ENCODE data around the gene TLL2. TPM values are rescaled to one million over a fixed set of nuclear protein-coding genes. Genes with fewer than 3 reads are reported as not detected.

The TLL2 gene
- total RNA-seq, 4 donors from 2014 or later = 0.13 to 2.4 (median 1.8) TPM

DNA sequence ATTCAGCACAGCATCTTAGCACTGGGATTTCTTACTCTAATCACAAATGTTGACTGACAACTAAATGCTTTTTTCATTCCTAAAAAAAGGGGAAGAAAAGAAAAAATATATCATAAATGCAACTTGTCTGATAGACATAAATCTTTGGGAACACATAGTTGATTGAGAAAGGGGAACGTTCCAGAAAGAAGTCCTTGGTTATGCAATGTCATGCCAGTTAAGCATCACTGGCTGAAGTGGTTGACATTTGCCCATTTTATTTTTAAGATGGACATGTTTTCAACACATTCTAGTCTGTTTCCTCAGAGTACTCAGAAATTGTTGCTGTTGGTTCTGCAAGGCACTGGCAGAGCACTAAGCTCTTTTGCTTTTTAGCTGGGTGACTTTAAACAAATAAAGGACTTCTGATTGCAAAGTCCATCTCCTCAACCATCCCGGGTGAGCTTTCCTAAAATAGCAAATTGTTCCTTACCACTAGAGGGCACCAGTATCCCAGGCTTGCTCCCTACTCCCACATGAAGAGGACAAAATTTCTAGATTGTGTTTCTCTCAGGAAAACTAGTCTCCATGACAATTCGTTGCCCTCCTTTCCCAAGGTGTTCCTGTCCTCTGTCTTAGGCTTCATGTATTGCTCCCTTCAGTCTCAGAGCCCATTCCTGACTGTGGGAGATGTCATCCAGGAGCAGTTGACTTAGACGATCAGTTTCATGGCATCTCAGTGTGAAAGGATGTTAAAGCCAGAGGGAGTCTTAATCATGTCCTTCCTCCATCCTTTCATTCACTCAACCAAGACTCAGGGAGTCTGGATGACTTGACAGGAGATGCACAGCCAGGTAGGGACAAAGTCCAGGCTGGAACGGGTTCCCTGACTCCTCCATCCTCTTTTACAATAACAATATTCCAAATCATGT is 178.9 kb downstream of the TLL2 start:
- intact Hi-C loops (cut with DNase I) = no loop called here
- whole genome bisulfite sequencing, 2 donors = 37 to 43% methylated on average over 5 of the region's 5 CpGs
- DNase-seq = peak; percentile 37 to 41

DNA sequence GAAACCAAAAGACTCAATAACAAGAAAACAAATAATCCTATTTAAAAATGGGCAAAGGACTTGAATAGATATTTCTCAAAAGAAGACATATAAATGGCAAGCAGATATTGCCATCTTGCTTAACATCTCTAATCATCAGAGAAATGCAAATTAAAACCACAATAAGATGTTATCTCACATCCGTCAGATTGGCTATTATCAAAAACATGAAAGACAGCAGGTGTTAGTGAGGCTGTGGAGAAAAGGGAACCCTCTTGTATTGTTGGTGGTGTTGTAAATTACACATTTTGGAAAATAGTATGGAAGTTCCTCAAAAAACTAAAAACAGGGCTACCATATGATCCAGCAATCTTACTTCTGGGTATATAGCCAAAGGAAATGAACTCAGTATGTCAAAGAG is 180.6 kb downstream of the TLL2 start:
- intact Hi-C loops (cut with DNase I) = no loop called here
- Histone ChIP-seq H3K4me3 (replicated peaks in 1 of 3) (no peak overlapping the region), H3K4me1 (peaks cover 14 to 24% of the 10 kb centered on the region in 2 donors), H3K36me3 (no peaks in the 10 kb centered on the region), H3K9me3 (no peaks in the 10 kb centered on the region), H3K27ac (peak overlapping the region in 2 of 3 donors; percentile 50 to 62), H3K27me3 (no peaks in the 10 kb centered on the region)
- TF ChIP-seq POLR2A (IDR thresholded peaks at IDR 0.05) = no peak
- TF ChIP-seq, protein P1, sequence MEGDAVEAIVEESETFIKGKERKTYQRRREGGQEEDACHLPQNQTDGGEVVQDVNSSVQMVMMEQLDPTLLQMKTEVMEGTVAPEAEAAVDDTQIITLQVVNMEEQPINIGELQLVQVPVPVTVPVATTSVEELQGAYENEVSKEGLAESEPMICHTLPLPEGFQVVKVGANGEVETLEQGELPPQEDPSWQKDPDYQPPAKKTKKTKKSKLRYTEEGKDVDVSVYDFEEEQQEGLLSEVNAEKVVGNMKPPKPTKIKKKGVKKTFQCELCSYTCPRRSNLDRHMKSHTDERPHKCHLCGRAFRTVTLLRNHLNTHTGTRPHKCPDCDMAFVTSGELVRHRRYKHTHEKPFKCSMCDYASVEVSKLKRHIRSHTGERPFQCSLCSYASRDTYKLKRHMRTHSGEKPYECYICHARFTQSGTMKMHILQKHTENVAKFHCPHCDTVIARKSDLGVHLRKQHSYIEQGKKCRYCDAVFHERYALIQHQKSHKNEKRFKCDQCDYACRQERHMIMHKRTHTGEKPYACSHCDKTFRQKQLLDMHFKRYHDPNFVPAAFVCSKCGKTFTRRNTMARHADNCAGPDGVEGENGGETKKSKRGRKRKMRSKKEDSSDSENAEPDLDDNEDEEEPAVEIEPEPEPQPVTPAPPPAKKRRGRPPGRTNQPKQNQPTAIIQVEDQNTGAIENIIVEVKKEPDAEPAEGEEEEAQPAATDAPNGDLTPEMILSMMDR (IDR thresholded peaks at IDR 0.05) = no peak
- WGBS, 2 donors = 89% methylated on average over 1 of the region's 1 CpG
- no peak for DNase-seq

More for the DNA sequence above, 178.9 kb downstream of the TLL2 start:
- Histone ChIP-seq H3K36me3 (no peaks in the 10 kb centered on the region), H3K4me3 (replicated peaks in 1 of 3) (no peak overlapping the region), H3K4me1 (peaks cover 14 to 24% of the 10 kb centered on the region in 2 donors), H3K27me3 (no peaks in the 10 kb centered on the region), H3K27ac (peak overlapping the region; percentile 52 to 66 (median 59)), H3K9me3 (no peaks in the 10 kb centered on the region)
- TF ChIP-seq, protein P1 (IDR thresholded peaks at IDR 0.05) = peak; percentile 23 to 77 (median 65)
- TF ChIP-seq POLR2A (IDR thresholded peaks at IDR 0.05) = no peak

DNA sequence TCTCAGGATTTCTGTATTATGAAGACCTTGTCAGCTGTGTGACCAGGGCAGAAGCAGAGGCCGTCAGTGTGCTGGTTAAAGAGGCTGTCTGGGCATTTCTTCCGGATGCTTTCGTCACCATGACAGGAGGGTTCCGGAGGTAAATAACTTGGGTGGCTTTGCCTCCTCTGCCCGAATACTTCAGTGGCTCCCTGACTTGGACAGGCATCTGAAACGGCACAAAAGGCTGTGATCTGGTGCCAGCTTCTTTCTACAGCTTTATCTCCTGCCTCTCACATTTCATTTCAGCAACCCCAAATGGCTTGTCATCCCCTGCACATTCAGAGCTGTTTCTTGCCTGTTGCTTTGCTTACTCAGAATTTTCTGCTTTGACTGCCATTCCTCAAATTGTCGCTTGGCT is 186.3 kb downstream of the TLL2 start:
- Histone ChIP-seq H3K27me3 (no peaks in the 10 kb centered on the region), H3K36me3 (no peaks in the 10 kb centered on the region), H3K4me1 (peaks cover 5 to 10% of the 10 kb centered on the region in 2 donors), H3K4me3 (replicated peaks in 1 of 3) (no peak overlapping the region), H3K9me3 (no peaks in the 10 kb centered on the region), H3K27ac (no peak overlapping the region)
- intact Hi-C loops (cut with DNase I) = no loop called here
- no peak for TF ChIP-seq POLR2A (IDR thresholded peaks at IDR 0.05)
- TF ChIP-seq, protein P1 (IDR thresholded peaks at IDR 0.05) = no peak
- WGBS, 2 donors = 83 to 88% methylated on average over 7 of the region's 7 CpGs
- DNase-seq = no peak

DNA sequence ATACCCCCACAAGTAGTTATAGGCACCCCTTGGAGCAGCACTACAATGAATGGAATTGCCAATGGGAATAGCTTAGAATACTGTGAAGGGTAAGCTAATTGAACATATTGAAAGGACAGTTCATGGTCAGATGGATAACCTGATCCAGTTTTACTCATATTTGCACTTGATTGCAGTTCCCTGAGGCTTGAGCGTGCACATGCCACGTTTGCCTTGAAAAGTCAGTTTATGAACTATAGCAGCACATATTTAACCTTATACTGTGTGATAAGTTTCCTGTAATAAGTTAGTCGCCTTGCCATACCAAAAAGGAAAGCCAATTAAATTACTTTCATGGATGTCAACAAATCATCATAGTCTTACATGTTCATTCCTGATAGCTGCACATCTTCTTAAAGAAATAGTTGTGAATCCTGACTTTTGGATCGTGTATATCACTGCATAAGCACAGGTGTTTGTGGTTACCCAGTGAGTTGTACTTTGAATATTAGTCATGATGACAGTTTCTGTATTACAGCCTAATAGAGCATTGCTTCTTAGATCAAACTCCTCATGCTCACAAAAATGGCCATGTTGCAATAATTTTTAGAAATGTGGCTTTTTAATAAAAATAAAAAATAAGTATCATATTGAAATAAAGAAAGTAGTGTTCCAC is 187.9 kb downstream of the TLL2 start:
- H3K27me3 ChIP-seq = no peaks in the 10 kb centered on the region
- no peak overlapping the region for H3K4me3 ChIP-seq (replicated peaks in 1 of 3)
- 84 to 92% methylated on average over 4 of the region's 4 CpGs for WGBS, 2 donors
- TF ChIP-seq, protein P1 (IDR thresholded peaks at IDR 0.05) = no peak
- TF ChIP-seq POLR2A (IDR thresholded peaks at IDR 0.05) = no peak
- H3K9me3 ChIP-seq = no peaks in the 10 kb centered on the region
- no peak for DNase-seq
- no peaks in the 10 kb centered on the region for H3K4me1 ChIP-seq
- H3K36me3 ChIP-seq = no peaks in the 10 kb centered on the region
- H3K27ac ChIP-seq = no peak overlapping the region
- intact Hi-C loops (cut with DNase I) = no loop called here

DNA sequence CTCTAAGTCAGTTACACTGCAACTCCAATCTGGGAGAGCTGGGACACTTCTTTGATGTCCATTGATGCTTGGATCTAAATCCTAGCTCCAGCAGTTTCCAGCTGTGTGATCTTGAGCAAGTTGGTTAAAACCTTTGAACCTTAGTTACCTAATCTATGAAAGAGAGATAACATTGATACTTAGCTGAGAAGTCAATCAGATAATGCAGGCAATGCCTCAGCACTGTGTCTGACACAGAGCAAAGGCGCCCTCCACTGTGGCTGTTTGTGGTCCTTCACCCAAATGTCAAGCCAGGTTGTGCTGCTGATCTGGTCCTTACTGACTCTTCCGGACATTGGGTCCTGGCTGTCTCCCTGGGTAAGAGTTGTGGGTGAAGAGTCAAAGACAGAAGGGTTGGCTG is 189.3 kb downstream of the TLL2 start:
- no peak for TF ChIP-seq POLR2A (IDR thresholded peaks at IDR 0.05)
- TF ChIP-seq, protein P1 (IDR thresholded peaks at IDR 0.05) = no peak
- no peak overlapping the region for H3K4me3 ChIP-seq (replicated peaks in 1 of 3)
- H3K4me1 ChIP-seq = no peaks in the 10 kb centered on the region
- intact Hi-C loops (cut with DNase I) = no loop called here
- WGBS, 2 donors = 88 to 96% methylated on average over 2 of the region's 2 CpGs
- DNase-seq = no peak
- no peak overlapping the region for H3K27ac ChIP-seq
- H3K27me3 ChIP-seq = no peaks in the 10 kb centered on the region
- H3K36me3 ChIP-seq = no peaks in the 10 kb centered on the region
- H3K9me3 ChIP-seq = no peaks in the 10 kb centered on the region
